Spleen (tissue), 11 donors: ENCODE data around the gene ZNF609. TPM values are rescaled to one million over a fixed set of nuclear protein-coding genes. Genes with fewer than 3 reads are reported as not detected.
"Not testable (repeated sequence)": the region's sequence is repeated elsewhere in the genome, so short reads cannot be mapped to it uniquely, and the experiment has no call there.

ENCODE experiments used
- DNase-seq: peaks from one replicate; pipeline ENCODE4 v3.0.0-alpha.2; 2020
- H3K27ac ChIP-seq, 8 donors: fragments of 200-600 bp; sonication (generic) in 7 of 8; 1 replicate in 4 of 8; 2 replicates in 4 of 8; pipeline versions ENCODE4 v1.5.0 to v1.8.0; 2016 to 2021; ENCODE audit warnings: inconsistent platforms in 4 of 8, mild to moderate bottlenecking in 4 of 8, moderate library complexity in 1 of 8
- H3K27me3 ChIP-seq, 7 donors: fragments of 200-600 bp; sonication (generic) in 6 of 7; replicated peaks in 1 of 7; 1 replicate in 4 of 7; 2 replicates in 3 of 7; pipeline versions ENCODE4 v1.5.0 to v1.8.0; 2016 to 2021; ENCODE audit warnings: inconsistent platforms in 3 of 7, mild to moderate bottlenecking in 1 of 7
- H3K36me3 ChIP-seq, 6 donors: fragments of 200-600 bp; sonication (generic) in 5 of 6; 1 replicate in 4 of 6; 2 replicates in 2 of 6; pipeline versions ENCODE4 v1.5.0 to v1.8.0; 2016 to 2021; ENCODE audit warnings: inconsistent platforms in 2 of 6
- H3K4me1 ChIP-seq, 6 donors: fragments of 200-600 bp; sonication (generic) in 5 of 6; 1 replicate in 3 of 6; 2 replicates in 3 of 6; pipeline versions ENCODE4 v1.5.0 to v1.8.0; 2016 to 2021; ENCODE audit warnings: inconsistent platforms in 3 of 6
- H3K4me3 ChIP-seq, 8 donors: fragments of 200-600 bp; sonication (generic) in 7 of 8; 1 replicate in 4 of 8; 2 replicates in 4 of 8; pipeline versions ENCODE4 v1.5.0 to v1.8.0; 2016 to 2021; ENCODE audit warnings: inconsistent platforms in 4 of 8, mild to moderate bottlenecking in 4 of 8, moderate library complexity in 2 of 8
- H3K9me3 ChIP-seq, 8 donors: fragments of 200-600 bp; sonication (generic) in 7 of 8; 1 replicate in 4 of 8; 2 replicates in 4 of 8; pipeline versions ENCODE4 v1.5.0 to v1.8.0; 2016 to 2021; ENCODE audit warnings: inconsistent platforms in 4 of 8
- POLR2A ChIP-seq, 3 donors: fragments of 450-650 bp; IDR thresholded peaks; one replicate each; pipeline ENCODE4 v1.5.1; 2017; ENCODE audit warnings: antibody characterized with exemption in 3 of 3, mild to moderate bottlenecking in 1 of 3
- POLR2AphosphoS5 ChIP-seq, 3 donors: sonication (generic); formaldehyde crosslinking; IDR thresholded peaks; one replicate each; pipeline ENCODE4 v1.5.1; 2017; ENCODE audit warnings: antibody characterized with exemption in 3 of 3
- WGBS, 5 donors: extraction: QIAGEN DNeasy Blood & Tissue Kit in 3 of 5; methylation state at CpG; one replicate each; pipeline versions ENCODE4 v1.1.5 to v1.1.7; 2013 to 2018; 5-methylcytosine and 5-hydroxymethylcytosine counted together
- intact Hi-C: fragments of 100-400 bp; cut with DNase I; formaldehyde crosslinking; loops from one replicate; pipeline ENCODE4 v1.15.0; 2023; ENCODE audit warnings: low total_unique reads
- polyA plus RNA-seq, 3 donors: library from polyadenylated mRNA; stranded (reverse); fragments of 200-250 nt; gene quantifications; one replicate each; pipeline ENCODE4 v1.2.1, GENCODE V29; 2013
- total RNA-seq, 7 donors: library from RNA; depleted of rRNA in 3 of 7; stranded (reverse); fragments of >200 nt in 3 of 7; fragmentation: NEBNext Ultra II Directional in 4 of 7; extraction: Animal tissue kit (Norgen Biotek cat#: 25700) in 4 of 7; gene quantifications; one replicate each; pipeline versions ENCODE4 v1.1.0 to v1.2.1, GENCODE V29; 2016 to 2021
- TF ChIP-seq, protein P1 (sequence below), 11 experiments: fragments of 200-600 bp in 7 of 11; fragments of 450-650 bp in 4 of 11; sonication (generic) in 4 of 11; IDR thresholded peaks in 8 of 11; conservative IDR thresholded peaks in 3 of 11; 1 replicate in 7 of 11; 2 replicates in 4 of 11; pipeline versions ENCODE4 v1.4.0 to v1.8.0; 2016 to 2021; ENCODE audit warnings: antibody characterized with exemption in 11 of 11, inconsistent platforms in 4 of 11, mild to moderate bottlenecking in 1 of 11
- donor health status: healthy with polysubstance abuse.
- donor health status: DM: no; HTN: no; CAD: no; lungs with moderate emphysema.
- donor health status: DM: no; HTN: no; CAD: no.
- donor health status: Bipolar disorder and iron deficiency.
- donor health status: healthy.
- donor health status: DM: no; HTN: no; CAD: no.
- donor health status: DM: yes; HTN: yes; CAD: no.

ZNF609 gene
- total and polyA plus RNA-seq, 10 donors, result 2.4 to 55.7 (median 38.8) TPM

GRCh38 chr15:64636556-64636955 lies 176.2 kb downstream of the ZNF609 start:
- Histone ChIP-seq H3K9me3 (peaks cover 0 to 10% (median 6%) of the 10 kb centered on the region in 8 donors), H3K27ac (peak overlapping the region in 6 of 8 donors; percentile 30 to 67 (median 60)), H3K4me1 (peaks cover 33 to 91% (median 63%) of the 10 kb centered on the region in 6 donors), H3K4me3 (no peak overlapping the region), H3K27me3 (no peaks in the 10 kb centered on the region), H3K36me3 (peaks cover 0 to 23% (median 0%) of the 10 kb centered on the region in 6 donors)
- TF ChIP-seq, protein P1, sequence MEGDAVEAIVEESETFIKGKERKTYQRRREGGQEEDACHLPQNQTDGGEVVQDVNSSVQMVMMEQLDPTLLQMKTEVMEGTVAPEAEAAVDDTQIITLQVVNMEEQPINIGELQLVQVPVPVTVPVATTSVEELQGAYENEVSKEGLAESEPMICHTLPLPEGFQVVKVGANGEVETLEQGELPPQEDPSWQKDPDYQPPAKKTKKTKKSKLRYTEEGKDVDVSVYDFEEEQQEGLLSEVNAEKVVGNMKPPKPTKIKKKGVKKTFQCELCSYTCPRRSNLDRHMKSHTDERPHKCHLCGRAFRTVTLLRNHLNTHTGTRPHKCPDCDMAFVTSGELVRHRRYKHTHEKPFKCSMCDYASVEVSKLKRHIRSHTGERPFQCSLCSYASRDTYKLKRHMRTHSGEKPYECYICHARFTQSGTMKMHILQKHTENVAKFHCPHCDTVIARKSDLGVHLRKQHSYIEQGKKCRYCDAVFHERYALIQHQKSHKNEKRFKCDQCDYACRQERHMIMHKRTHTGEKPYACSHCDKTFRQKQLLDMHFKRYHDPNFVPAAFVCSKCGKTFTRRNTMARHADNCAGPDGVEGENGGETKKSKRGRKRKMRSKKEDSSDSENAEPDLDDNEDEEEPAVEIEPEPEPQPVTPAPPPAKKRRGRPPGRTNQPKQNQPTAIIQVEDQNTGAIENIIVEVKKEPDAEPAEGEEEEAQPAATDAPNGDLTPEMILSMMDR (IDR thresholded peaks at IDR 0.05 in 8 of 11, conservative IDR thresholded peaks at IDR 0.05 in 3 of 11), result no peak
- TF ChIP-seq POLR2AphosphoS5 (IDR thresholded peaks at IDR 0.05) (no peak), POLR2A (IDR thresholded peaks at IDR 0.05) (no peak)
- 93 to 98% (median 96%) methylated on average over 3 of the region's 3 CpGs for WGBS, 5 donors
- no peak for DNase-seq
- intact Hi-C loops, result no loop called here

GRCh38 chr15:64637412-64637811 lies 177.0 kb downstream of the ZNF609 start:
- Histone ChIP-seq H3K36me3 (peaks cover 0 to 27% (median 0%) of the 10 kb centered on the region in 6 donors), H3K4me3 (no peak overlapping the region), H3K4me1 (peaks cover 33 to 91% (median 62%) of the 10 kb centered on the region in 6 donors), H3K9me3 (peaks cover 0 to 10% (median 6%) of the 10 kb centered on the region in 8 donors), H3K27ac (no peak overlapping the region), H3K27me3 (no peaks in the 10 kb centered on the region)
- no peak for DNase-seq
- intact Hi-C loops, result no loop called here
- 94 to 100% (median 100%) methylated on average over 1 of the region's 1 CpG for WGBS, 5 donors
- TF ChIP-seq, protein P1 (IDR thresholded peaks at IDR 0.05 in 8 of 11, conservative IDR thresholded peaks at IDR 0.05 in 3 of 11), result no peak
- TF ChIP-seq POLR2A (IDR thresholded peaks at IDR 0.05) (no peak), POLR2AphosphoS5 (IDR thresholded peaks at IDR 0.05) (no peak)

DNA sequence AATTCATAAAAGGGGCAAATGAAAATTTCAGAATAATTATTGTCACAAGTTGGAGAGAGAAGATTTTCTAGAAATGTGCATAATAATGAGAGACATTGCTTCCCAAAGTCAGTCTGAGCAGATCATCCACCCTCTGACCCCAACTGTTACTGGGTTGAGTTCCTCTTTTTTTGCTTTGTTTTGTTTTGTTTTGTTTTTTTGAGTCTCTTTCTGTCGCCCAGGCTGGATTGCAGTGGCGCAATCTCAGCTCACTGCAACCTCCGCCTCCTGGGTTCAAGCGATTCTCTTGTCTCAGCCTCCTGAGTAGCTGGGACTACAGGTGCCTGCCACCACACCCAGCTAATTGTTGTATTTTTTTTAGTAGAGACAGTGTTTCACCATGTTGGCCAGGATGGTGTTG lies 179.4 kb downstream of the ZNF609 start:
- H3K27me3 ChIP-seq, H3K9me3 ChIP-seq, DNase-seq, intact Hi-C loops: not testable (repeated sequence)
- 45 to 80% (median 69%) methylated on average over 4 of the region's 4 CpGs for WGBS, 5 donors
- TF ChIP-seq POLR2AphosphoS5 (IDR thresholded peaks at IDR 0.05), result peak in 1 of 3 donors; percentile 11
- Histone ChIP-seq H3K27ac (peak overlapping the region in 7 of 8 donors; percentile 0 to 76 (median 40)), H3K36me3 (peaks cover 0 to 29% (median 0%) of the 10 kb centered on the region in 6 donors), H3K4me1 (peaks cover 18 to 74% (median 41%) of the 10 kb centered on the region in 6 donors), H3K4me3 (peak overlapping the region in 1 of 8 donors; percentile 7)

DNA sequence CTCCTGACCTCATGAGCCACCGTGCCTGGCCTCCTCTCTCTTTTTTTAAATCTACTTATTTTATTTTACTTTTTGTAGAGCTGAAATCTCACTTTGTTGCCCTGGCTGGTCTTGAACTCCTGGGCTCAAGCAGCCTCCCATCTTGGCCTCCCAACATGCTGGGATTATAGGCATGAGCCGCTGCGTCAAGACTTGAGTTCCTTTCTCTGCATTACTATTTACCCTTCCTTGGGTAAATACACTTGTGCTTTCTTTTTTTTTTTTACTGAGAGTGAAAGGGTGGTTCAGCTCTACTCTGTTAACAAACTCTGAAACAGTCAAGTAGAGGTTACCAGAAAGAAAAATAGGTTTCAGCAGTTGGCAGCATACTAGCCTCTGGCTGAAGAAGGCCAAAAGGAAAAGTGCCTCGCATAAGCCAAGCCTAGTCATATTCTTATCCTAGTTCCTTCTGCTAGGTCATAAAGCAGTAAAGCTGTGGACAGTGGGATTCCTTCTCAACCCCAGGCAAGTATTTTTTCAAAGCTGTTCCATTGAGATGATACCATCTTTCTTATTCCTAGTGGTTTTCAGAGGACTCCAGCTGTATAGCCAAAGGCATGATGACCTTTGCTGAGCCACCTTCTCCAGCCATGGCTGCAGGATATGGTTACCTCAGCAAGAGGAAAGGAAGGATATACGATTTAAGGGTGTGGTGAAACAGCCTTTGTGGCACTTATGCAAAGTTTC lies 179.9 kb downstream of the ZNF609 start:
- no peak overlapping the region for H3K4me3 ChIP-seq
- peaks cover 13 to 69% (median 35%) of the 10 kb centered on the region in 6 donors for H3K4me1 ChIP-seq
- TF ChIP-seq POLR2A (IDR thresholded peaks at IDR 0.05) (no peak), POLR2AphosphoS5 (IDR thresholded peaks at IDR 0.05) (no peak)
- TF ChIP-seq, protein P1 (IDR thresholded peaks at IDR 0.05 in 8 of 11, conservative IDR thresholded peaks at IDR 0.05 in 3 of 11), result no peak
- H3K27me3 ChIP-seq, result no peaks in the 10 kb centered on the region
- intact Hi-C loops, result no loop called here
- peak overlapping the region in 6 of 8 donors; percentile 18 to 76 (median 44) for H3K27ac ChIP-seq
- H3K9me3 ChIP-seq, result peaks cover 0 to 10% (median 6%) of the 10 kb centered on the region in 8 donors
- no peak for DNase-seq
- peaks cover 0 to 29% (median 0%) of the 10 kb centered on the region in 6 donors for H3K36me3 ChIP-seq
- 67 to 75% (median 69%) methylated on average over 5 of the region's 5 CpGs for WGBS, 5 donors
